Measurements from ENCODE around the gene EPHB1.

Gene EPHB1

DNA sequence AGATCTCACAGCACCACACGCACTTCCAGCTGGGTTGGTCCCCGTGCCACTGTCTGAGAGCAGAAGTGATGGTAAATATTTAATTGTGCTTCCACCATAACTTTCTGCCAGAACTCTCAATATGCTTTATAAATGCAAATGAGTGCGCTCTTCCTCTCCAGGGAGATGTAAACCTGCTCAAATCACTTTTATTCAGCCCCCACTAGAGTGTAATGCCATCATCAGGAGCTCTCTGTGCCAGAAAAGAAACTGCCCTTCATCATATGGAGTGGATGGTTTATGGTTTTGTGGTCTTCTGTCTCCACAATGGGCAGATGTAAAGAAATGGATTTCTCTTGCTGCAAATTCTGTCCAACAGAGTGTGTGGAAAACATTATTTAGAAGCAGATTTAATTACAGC is 127.0 kb downstream of the EPHB1 start:
- H3K4me3 ChIP-seq (ENCODE audit: low read depth, low read length): no peak overlapping the region
- in situ Hi-C loops (cut with HindIII; ENCODE audit: low sequenced_read_pairs): no loop called here
- DNase-seq (ENCODE audit: low read depth, low spot score): no peak
- TF ChIP-seq, protein P1, sequence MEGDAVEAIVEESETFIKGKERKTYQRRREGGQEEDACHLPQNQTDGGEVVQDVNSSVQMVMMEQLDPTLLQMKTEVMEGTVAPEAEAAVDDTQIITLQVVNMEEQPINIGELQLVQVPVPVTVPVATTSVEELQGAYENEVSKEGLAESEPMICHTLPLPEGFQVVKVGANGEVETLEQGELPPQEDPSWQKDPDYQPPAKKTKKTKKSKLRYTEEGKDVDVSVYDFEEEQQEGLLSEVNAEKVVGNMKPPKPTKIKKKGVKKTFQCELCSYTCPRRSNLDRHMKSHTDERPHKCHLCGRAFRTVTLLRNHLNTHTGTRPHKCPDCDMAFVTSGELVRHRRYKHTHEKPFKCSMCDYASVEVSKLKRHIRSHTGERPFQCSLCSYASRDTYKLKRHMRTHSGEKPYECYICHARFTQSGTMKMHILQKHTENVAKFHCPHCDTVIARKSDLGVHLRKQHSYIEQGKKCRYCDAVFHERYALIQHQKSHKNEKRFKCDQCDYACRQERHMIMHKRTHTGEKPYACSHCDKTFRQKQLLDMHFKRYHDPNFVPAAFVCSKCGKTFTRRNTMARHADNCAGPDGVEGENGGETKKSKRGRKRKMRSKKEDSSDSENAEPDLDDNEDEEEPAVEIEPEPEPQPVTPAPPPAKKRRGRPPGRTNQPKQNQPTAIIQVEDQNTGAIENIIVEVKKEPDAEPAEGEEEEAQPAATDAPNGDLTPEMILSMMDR (IDR thresholded peaks at IDR 0.05; ENCODE audit: low read depth, low read length): no peak

DNA sequence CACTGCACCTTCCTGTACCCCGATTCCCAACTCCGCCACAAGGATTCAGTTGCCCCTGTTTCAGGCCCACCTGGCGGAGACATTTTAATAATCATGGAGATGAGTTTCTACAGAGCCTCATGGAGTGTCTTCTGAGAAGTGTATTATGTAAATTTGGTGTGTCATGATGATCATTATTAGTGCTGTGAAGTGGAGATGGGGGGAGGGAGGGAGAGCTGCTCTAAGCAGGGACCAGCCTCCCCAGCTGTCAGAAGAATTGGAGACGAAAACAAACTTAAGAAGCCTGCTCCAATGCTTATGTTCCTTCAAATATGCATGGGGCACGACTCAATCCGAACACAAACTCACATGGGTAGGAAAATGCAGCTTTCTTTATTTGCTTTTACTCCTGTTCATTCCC is 127.8 kb downstream of the EPHB1 start:
- TF ChIP-seq, protein P1 (IDR thresholded peaks at IDR 0.05; ENCODE audit: low read depth, low read length): no peak
- no peak overlapping the region for H3K4me3 ChIP-seq (ENCODE audit: low read depth, low read length)
- DNase-seq (ENCODE audit: low read depth, low spot score): no peak
- in situ Hi-C loops (cut with HindIII; ENCODE audit: low sequenced_read_pairs): no loop called here

DNA sequence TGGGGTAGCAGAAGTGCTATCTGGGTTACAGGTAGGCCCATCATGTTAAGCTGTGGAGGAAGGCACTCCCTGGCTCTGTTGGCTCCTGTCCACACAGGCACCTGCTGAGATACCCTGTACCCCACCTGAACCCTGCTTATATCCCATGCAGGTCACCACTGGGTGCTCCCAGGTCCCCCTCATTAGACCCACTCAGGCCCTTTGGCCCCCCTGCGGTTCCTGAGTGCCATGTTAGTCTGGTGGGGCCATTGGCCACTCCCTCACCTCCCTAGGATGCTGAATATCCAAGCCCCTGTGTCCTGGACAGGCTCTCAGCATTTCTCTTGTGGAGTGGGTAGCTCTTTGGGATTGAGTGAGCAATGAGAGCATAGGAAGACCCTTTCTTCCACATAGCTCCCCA is 128.2 kb downstream of the EPHB1 start:
- in situ Hi-C loops (cut with HindIII; ENCODE audit: low sequenced_read_pairs): no loop called here
- no peak for DNase-seq (ENCODE audit: low read depth, low spot score)
- no peak overlapping the region for H3K4me3 ChIP-seq (ENCODE audit: low read depth, low read length)
- TF ChIP-seq, protein P1 (IDR thresholded peaks at IDR 0.05; ENCODE audit: low read depth, low read length): no peak

DNA sequence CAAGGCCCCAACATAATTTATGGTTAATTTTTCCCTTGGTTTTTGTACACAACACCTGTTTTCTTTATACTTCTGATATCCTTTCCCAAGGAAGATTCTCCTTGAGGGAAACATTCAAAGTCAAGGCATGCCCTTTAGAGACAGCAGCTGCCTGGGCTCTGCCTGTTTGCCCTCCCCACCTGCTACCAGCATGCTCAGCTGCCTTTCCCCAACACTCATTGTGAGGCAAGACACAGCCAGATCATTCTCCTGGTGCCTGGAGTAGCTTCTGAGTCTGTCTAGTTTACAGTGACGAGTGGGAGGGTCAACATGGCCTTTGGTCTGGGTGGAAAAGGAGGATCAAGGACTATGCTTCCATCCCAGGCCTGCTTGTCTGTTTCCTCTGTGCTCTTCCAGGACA is 132.5 kb downstream of the EPHB1 start:
- TF ChIP-seq, protein P1 (IDR thresholded peaks at IDR 0.05; ENCODE audit: low read depth, low read length): no peak
- in situ Hi-C loops (cut with HindIII; ENCODE audit: low sequenced_read_pairs): no loop called here
- no peak for DNase-seq (ENCODE audit: low read depth, low spot score)
- H3K4me3 ChIP-seq (ENCODE audit: low read depth, low read length): no peak overlapping the region

DNA sequence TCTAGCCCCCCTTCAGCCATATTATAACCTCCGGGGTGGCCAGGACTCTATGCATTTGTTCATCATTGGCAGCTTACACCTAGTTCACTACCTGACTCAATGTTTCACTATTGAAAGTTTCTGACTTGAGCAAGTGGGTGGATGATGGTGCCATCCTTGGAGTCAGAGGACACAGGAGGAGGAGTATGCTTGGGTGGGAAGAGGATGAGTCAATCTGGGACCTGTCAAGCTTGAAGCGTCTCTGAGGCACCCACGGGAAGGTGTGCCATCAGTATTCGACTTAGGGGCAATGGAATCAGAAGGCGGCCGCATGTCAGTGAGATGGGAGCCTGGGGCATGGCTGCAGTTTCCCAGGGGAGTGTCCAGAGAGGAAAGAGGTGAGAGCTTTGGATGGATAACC is 133.3 kb downstream of the EPHB1 start:
- in situ Hi-C loops (cut with HindIII; ENCODE audit: low sequenced_read_pairs): no loop called here
- no peak for DNase-seq (ENCODE audit: low read depth, low spot score)
- TF ChIP-seq, protein P1 (IDR thresholded peaks at IDR 0.05; ENCODE audit: low read depth, low read length): no peak
- H3K4me3 ChIP-seq (ENCODE audit: low read depth, low read length): no peak overlapping the region

DNA sequence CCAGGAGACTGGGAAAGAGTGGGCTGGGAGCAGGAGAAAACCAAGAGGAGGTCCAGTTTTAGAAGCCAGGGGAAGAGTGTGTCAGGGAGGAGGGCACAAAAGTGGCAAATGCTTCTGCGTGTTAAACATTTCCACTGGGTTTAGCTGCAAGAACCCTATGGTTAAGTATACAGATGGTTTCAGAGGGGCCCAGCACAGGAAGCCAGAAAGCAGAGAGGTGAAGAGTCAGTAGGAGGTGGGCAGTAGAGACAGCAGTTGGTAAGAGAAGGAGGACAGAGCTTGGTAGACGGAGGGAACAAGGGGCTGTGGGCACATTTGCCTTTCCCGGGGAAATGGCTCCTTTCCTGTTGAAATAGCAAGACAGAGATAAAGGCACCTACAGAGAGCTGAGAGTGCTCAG is 133.8 kb downstream of the EPHB1 start:
- TF ChIP-seq, protein P1 (IDR thresholded peaks at IDR 0.05; ENCODE audit: low read depth, low read length): no peak
- no peak overlapping the region for H3K4me3 ChIP-seq (ENCODE audit: low read depth, low read length)
- no peak for DNase-seq (ENCODE audit: low read depth, low spot score)
- in situ Hi-C loops (cut with HindIII; ENCODE audit: low sequenced_read_pairs): no loop called here

DNA sequence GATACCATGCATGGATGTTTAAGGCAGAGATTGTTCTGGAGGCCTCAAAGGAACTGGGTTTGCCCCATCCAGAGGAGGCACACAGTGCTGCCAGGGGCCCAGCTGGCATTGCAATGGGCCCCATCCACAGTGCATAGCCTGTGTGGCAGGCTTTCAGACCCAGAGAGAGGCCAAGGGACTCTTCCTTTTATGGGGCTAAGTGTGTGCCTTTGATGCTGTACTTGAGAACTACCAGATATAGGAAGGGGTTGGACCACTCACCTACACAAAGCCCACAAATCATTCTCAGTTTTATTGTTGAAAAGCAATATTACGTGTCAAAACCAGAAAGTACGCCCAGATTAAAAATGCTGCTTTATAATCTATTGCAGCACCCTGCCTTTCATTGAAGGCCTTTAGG is 134.9 kb downstream of the EPHB1 start:
- in situ Hi-C loops (cut with HindIII; ENCODE audit: low sequenced_read_pairs): no loop called here
- TF ChIP-seq, protein P1 (IDR thresholded peaks at IDR 0.05; ENCODE audit: low read depth, low read length): no peak
- H3K4me3 ChIP-seq (ENCODE audit: low read depth, low read length): no peak overlapping the region
- DNase-seq (ENCODE audit: low read depth, low spot score): no peak

All from astrocyte of the spinal cord (primary cell).